ENCODE results near the gene TMEM161B.
"Not testable (repeated sequence)": the region's sequence is repeated elsewhere in the genome, so short reads cannot be mapped to it uniquely, and the experiment has no call there.

TMEM161B gene

DNA sequence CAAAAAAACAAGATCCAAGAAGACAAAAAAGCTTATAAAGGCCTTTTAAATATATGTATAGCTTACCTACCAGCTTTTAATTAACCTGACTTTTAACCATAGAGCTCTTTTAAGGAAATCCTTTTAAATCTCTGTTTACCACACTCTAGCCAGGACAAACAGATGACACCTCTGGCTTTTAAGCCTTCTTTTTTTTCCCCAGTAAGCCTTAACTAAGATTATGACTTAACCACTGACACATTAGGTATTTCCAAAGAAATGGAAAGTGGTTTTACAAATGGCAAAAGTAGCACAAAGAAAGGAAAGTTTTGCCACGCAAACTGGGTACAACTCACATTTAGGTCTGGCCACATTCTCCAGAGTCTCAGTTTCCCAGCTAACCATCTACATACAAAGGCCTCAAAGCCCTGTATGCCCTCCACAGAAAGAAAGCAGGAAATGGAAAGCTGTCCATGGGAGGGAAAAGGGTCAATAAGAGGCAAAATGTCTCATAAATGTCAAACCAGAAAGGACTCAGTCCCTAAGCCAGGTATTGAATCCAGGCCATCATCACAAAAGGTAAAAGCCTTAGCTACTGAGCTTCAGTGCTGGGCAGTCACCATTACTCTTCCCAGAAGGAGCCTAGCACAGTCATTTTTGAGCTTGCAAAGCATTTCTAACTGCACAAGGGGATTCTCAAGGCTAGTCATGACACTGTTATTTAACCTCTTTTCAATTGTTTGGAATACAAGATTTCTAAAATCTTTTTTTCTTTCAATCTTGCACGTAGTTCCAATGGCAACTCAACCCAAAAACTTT lies 19.7 kb downstream of the TMEM161B start:
- no peak for DNase-seq

- no peak for DNase-seq
Measured at GRCh38 chr5:88248094-88248493, 20.6 kb downstream of the TMEM161B start.

- no peak for DNase-seq
Measured at GRCh38 chr5:88245893-88246244, 22.8 kb downstream of the TMEM161B start.

GRCh38 chr5:88245241-88245892 lies 23.3 kb downstream of the TMEM161B start:
- DNase-seq = no peak

DNA sequence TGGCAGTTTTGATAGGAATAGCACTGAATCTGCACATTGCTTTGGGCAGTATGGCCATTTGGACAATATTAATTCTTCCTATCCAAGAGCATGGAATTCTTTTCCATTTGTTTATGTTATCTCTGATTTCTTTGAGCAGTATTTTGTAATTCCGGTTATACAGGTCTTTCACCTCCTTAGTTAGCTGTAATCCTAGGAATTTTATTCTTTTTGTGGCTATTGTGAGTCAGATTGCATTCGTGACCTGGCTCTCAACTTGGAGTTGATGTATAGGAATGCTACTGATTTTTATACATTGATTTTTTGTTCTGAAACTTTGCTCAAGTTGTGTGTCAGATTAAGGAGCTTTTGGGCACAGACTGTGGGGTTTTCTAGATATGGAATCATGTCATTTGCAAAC lies 24.0 kb downstream of the TMEM161B start:
- no peak for DNase-seq

DNA sequence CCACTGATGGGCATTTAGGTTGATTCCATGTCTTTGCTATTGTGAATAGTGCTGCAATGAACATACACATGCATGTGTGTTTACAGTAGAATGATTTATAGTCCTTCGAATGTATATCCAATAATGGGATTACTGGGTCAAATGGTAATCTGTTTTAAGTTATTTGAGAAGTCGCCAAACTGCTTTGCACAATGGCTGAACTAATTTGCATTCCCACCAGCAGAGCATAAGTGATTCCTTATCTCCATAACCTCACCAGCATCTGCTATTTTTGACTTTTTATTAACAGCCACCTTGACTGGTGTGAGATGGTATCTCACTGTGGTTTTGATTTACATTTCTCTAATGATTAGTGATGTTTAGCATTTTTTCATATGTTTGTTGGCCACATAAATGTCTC lies 25.2 kb downstream of the TMEM161B start:
- DNase-seq = not testable (repeated sequence)

DNA sequence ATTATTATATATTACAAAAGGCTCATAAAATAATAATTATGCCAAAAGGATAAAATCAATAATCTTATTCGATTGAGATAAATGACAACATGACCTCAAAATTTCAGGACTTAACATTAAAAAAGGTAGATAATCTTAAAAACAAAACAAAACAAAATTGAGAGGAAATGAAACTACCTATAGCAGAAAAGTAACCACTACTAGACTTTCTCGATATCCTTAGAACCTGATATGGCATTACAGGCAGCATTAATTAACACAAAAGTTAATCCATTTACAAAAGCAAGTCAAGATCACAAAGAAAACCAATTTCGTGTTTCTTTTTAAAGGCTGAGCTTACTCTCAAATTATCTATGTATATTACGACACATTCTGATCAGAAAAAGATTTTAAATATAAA lies 29.9 kb downstream of the TMEM161B start:
- DNase-seq = no peak

GRCh38 chr5:88236866-88237642 lies 31.6 kb downstream of the TMEM161B start:
- DNase-seq = no peak

DNA sequence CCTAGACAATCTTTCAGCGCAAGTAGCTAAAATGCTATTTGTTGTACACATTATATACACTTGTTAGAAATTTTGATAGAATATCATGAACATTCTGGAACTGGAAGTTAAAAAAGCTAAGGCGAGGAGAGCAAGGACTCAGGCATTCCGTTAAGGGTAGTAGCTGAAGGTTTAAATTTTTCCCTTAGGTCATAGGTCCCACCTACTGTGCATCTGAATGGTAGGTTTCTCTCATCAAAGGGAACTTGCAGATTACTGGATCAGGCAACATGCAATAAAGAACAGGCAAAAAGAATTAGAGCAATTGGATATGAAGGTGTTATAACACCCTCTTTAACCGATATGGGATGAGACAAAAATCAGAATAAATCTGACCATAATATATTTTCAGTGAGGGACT lies 32.8 kb downstream of the TMEM161B start:
- no peak for DNase-seq

DNA sequence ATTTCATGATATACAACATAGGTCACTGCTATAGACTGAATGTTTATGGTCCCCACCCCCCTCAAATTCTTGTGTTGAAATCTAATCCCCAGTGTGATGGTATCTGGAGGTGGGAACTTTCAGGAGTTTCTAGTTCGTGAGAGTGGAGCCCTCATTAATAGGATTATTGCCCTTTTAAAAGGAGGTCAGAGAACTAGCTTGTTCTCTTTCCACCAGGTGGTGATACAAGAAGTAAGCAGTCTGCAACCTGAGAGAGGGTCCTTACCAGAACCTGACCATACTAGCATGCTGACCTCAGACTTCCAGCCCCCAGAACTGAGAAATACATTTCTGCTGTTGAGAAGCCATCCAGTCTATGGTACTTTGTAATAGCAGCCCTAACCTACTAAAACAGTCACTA lies 33.3 kb downstream of the TMEM161B start:
- no peak for DNase-seq

DNA sequence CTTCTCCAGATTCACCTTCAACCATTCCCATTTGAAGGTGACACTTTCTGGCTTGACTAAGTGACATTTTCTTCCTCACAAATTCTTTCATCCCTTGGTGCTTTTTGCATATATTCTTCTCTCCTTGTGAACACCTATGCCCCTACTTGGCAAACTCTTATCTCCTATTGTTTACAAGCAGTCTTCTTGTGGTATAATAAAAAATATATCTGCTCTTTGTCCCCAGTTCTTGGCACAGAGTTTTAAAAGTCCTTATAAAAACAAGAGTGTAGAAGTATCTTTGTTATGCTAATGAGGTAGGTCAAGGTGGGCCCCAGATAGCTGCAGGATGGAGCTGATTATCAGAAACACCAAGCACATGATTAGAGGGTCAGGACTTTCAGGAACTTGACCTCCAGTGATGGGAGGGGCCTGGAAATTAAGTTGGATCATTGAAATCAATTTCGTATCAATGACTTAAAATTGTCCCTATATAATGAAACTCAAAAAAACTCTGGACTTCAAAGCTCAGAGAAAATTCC lies 38.0 kb downstream of the TMEM161B start:
- DNase-seq = no peak

DNA sequence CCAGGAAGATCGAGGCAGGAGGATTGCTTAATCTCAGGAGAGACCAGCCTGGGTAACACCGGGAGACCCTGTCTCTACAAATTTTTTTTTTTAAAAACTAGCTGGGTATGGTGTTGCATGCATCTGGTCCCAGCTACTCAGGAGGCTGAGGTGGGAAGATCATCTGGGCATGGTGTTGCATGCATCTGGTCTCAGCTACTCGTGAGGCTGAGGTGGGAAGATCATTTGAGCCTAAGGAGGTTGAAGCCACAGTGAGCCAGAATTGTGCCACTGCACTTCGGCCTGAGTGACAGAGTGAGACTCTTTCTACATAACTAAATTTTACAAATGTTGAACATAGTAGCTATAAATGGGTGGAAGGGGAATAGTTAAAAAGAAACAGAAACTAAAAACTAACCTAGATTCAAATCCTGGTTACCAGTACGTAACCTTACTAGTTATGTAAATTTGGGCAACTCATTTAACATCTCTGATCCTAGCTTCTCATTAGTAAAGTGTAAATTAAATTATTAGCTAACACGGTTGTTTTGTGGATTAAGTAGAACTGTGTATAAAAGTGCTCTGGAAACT lies 41.7 kb downstream of the TMEM161B start:
- no peak for DNase-seq

DNA sequence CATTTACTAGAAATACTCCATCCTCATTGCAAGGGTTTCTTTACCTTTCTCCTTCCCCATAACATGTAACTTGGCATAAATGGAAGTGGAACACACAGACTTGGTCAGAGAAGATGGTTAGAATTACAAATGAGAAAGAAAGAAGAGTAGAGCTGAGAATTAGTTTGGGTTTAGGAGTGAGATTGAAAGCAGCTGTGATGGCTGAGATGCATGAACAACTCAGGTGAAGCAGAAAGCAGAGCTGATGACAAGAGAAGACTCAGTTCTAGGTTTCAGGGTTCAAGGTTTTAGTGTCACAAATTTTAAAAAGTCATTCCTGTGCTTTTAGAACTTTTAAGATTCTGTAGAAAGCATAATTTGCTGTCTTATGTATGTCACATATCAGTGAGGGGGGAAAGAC lies 54.0 kb downstream of the TMEM161B start:
- DNase-seq = no peak

GRCh38 chr5:88207575-88207974 lies 61.1 kb downstream of the TMEM161B start:
- no peak for DNase-seq

- DNase-seq = no peak
Measured at GRCh38 chr5:88203981-88204750, 64.5 kb downstream of the TMEM161B start.

- no peak for DNase-seq
Measured at GRCh38 chr5:88195636-88196035, 73.0 kb downstream of the TMEM161B start.

DNA sequence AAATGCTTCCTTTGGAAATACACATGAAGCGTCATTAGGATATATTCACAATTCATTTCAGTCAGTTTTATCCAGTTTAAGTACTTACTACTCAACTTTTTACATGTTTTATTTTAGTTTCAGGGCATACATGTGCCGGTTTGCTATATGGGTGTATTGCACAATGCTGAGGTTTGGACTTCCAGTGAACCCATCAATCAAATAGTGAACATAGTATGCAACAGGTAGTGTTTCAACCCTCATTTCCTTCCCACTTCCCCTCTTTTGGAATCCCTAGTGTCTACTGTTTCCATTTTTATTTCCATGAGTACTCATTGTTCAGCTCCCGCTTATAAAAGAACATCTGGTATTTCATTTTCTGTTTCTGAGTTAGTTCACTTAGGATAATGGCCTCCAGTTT lies 74.7 kb downstream of the TMEM161B start:
- no peak for DNase-seq

DNA sequence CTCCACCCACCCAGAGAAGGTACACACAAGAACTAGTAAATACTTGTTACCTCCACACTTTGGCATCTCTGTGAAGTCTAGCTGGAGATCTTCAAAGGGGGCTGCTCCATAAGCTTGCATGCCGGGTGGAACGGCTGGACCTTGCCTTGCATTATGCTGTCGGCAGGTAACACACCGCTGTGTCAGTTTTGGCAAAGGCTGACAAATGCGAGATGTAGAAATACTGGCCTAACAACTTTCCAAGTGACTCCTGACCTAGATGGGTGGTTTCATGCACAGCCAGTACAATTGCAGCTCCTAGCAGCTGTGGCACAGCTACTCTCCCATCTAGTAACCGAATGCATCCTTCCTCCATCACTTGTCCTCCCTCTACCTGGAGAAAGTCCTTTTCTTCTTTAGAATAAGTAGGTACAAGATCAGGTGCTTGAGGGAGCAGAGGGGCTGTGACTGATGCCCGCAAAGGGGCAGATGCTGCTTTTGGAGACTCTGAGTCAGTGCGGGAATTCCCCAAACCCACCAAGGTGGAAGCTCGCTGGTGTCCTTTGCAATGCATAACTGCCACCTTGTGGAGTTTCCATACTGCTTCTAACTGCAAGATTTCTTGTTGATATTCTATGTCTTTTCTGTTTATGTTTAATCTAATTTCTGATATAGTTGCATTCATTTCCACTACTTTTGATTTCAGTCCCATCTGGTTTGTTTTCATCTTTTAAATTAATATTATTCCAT lies 78.4 kb downstream of the TMEM161B start:
- no peak for DNase-seq

DNA sequence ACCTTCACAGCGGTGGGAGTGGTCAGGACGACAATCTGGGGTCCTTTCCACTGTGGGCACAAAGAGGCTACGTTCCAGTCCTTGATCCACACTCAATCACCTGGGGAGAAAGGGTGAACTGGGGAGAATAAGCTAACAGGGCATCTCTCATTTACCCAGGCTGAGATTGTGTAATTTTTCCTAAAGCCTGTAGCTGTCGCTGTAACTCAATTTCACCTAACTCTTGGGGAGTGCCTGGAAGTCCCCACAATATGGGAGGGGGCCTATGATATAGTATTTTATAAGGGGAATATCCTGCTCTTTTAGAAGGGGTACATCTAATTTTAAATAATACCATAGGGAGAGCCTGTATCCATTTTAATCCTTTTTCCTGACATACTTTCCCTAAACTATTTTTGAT lies 79.2 kb downstream of the TMEM161B start:
- DNase-seq = not testable (repeated sequence)

GRCh38 chr5:88188458-88189132 lies 80.0 kb downstream of the TMEM161B start:
- no peak for DNase-seq

GRCh38 chr5:88183255-88183654 lies 85.4 kb downstream of the TMEM161B start:
- no peak for DNase-seq

Data from bone marrow (tissue), 2 donors.